ENCODE data around the gene AP4E1. TPM values are rescaled to one million over a fixed set of nuclear protein-coding genes. Genes with fewer than 3 reads are reported as not detected.

AP4E1 gene
- total RNA-seq, 1 experiment from 2014 or later, result 9.5 TPM

DNA sequence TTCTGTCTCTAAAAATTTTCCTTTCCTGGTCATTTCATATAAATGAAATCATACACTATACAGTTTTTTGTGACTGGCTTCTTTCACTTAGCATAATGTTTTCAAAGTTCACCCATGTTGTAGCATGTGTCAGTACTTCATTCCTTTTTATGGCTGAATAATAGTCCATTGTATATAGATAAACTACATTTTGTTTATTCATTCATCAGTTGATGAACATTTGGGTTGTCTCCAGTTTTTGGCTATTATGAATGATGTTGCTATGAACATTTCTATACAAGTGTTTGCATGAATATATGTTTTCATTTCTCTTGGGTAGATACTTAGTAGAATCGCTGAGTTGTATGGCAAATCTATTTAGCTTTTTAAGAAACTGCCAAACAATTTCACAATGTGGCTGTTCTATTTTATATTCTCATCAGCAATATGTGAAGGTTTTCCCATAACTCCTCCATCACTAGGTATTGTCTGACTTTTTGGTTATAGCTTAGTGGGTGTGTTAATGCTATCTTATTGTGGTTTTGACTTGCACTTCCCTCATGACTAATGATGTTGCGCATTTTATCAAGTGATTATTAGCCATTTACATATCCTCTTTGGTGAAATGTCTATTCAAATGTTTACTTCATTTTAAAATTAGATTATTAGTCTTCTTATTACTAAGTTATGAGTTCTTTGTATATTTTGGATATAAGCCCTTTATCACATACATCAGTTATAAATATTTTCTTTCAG lies 21.7 kb upstream of the AP4E1 start:
- Mint-ChIP-seq H3K36me3 (peaks cover 10% of the 10 kb centered on the region), H3K27me3 (ENCODE audit: low read depth) (peaks cover 3% of the 10 kb centered on the region; the same call in 1 of the 2 replicates), H3K9me3 (peaks cover 10% of the 10 kb centered on the region), H3K4me3 (no peak overlapping the region), H3K4me1 (no peaks in the 10 kb centered on the region), H3K27ac (no peak overlapping the region)
- TF ChIP-seq, protein P1, sequence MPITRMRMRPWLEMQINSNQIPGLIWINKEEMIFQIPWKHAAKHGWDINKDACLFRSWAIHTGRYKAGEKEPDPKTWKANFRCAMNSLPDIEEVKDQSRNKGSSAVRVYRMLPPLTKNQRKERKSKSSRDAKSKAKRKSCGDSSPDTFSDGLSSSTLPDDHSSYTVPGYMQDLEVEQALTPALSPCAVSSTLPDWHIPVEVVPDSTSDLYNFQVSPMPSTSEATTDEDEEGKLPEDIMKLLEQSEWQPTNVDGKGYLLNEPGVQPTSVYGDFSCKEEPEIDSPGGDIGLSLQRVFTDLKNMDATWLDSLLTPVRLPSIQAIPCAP (CRISPR knock-in tag; IDR thresholded peaks at IDR 0.05), result no peak
- TF ChIP-seq, protein P2, sequence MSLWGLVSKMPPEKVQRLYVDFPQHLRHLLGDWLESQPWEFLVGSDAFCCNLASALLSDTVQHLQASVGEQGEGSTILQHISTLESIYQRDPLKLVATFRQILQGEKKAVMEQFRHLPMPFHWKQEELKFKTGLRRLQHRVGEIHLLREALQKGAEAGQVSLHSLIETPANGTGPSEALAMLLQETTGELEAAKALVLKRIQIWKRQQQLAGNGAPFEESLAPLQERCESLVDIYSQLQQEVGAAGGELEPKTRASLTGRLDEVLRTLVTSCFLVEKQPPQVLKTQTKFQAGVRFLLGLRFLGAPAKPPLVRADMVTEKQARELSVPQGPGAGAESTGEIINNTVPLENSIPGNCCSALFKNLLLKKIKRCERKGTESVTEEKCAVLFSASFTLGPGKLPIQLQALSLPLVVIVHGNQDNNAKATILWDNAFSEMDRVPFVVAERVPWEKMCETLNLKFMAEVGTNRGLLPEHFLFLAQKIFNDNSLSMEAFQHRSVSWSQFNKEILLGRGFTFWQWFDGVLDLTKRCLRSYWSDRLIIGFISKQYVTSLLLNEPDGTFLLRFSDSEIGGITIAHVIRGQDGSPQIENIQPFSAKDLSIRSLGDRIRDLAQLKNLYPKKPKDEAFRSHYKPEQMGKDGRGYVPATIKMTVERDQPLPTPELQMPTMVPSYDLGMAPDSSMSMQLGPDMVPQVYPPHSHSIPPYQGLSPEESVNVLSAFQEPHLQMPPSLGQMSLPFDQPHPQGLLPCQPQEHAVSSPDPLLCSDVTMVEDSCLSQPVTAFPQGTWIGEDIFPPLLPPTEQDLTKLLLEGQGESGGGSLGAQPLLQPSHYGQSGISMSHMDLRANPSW (CRISPR knock-in tag; conservative IDR thresholded peaks at IDR 0.05; ENCODE audit: low read depth), result no peak
- TF ChIP-seq KAT7 (CRISPR knock-in tag; IDR thresholded peaks at IDR 0.05; ENCODE audit: borderline replicate concordance), result no peak
- no peak for TF ChIP-seq GTF2I (CRISPR knock-in tag; conservative IDR thresholded peaks at IDR 0.05)
- TF ChIP-seq, protein P3, sequence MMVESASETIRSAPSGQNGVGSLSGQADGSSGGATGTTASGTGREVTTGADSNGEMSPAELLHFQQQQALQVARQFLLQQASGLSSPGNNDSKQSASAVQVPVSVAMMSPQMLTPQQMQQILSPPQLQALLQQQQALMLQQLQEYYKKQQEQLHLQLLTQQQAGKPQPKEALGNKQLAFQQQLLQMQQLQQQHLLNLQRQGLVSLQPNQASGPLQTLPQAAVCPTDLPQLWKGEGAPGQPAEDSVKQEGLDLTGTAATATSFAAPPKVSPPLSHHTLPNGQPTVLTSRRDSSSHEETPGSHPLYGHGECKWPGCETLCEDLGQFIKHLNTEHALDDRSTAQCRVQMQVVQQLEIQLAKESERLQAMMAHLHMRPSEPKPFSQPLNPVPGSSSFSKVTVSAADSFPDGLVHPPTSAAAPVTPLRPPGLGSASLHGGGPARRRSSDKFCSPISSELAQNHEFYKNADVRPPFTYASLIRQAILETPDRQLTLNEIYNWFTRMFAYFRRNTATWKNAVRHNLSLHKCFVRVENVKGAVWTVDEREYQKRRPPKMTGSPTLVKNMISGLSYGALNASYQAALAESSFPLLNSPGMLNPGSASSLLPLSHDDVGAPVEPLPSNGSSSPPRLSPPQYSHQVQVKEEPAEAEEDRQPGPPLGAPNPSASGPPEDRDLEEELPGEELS (CRISPR knock-in tag; IDR thresholded peaks at IDR 0.05), result no peak
- TF ChIP-seq HMGXB4 (CRISPR knock-in tag; IDR thresholded peaks at IDR 0.05), result no peak
- TF ChIP-seq SMAD4 (CRISPR knock-in tag; IDR thresholded peaks at IDR 0.05), result no peak
- TF ChIP-seq TEAD4 (CRISPR knock-in tag; IDR thresholded peaks at IDR 0.05), result no peak
- TF ChIP-seq, protein P4, sequence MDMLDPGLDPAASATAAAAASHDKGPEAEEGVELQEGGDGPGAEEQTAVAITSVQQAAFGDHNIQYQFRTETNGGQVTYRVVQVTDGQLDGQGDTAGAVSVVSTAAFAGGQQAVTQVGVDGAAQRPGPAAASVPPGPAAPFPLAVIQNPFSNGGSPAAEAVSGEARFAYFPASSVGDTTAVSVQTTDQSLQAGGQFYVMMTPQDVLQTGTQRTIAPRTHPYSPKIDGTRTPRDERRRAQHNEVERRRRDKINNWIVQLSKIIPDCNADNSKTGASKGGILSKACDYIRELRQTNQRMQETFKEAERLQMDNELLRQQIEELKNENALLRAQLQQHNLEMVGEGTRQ (CRISPR knock-in tag; IDR thresholded peaks at IDR 0.05), result no peak
- no peak for TF ChIP-seq ZNF138 (CRISPR knock-in tag; conservative IDR thresholded peaks at IDR 0.05)
- TF ChIP-seq, protein P5, sequence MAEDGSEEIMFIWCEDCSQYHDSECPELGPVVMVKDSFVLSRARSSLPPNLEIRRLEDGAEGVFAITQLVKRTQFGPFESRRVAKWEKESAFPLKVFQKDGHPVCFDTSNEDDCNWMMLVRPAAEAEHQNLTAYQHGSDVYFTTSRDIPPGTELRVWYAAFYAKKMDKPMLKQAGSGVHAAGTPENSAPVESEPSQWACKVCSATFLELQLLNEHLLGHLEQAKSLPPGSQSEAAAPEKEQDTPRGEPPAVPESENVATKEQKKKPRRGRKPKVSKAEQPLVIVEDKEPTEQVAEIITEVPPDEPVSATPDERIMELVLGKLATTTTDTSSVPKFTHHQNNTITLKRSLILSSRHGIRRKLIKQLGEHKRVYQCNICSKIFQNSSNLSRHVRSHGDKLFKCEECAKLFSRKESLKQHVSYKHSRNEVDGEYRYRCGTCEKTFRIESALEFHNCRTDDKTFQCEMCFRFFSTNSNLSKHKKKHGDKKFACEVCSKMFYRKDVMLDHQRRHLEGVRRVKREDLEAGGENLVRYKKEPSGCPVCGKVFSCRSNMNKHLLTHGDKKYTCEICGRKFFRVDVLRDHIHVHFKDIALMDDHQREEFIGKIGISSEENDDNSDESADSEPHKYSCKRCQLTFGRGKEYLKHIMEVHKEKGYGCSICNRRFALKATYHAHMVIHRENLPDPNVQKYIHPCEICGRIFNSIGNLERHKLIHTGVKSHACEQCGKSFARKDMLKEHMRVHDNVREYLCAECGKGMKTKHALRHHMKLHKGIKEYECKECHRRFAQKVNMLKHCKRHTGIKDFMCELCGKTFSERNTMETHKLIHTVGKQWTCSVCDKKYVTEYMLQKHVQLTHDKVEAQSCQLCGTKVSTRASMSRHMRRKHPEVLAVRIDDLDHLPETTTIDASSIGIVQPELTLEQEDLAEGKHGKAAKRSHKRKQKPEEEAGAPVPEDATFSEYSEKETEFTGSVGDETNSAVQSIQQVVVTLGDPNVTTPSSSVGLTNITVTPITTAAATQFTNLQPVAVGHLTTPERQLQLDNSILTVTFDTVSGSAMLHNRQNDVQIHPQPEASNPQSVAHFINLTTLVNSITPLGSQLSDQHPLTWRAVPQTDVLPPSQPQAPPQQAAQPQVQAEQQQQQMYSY (CRISPR knock-in tag; IDR thresholded peaks at IDR 0.05), result no peak
- TF ChIP-seq, protein P6, sequence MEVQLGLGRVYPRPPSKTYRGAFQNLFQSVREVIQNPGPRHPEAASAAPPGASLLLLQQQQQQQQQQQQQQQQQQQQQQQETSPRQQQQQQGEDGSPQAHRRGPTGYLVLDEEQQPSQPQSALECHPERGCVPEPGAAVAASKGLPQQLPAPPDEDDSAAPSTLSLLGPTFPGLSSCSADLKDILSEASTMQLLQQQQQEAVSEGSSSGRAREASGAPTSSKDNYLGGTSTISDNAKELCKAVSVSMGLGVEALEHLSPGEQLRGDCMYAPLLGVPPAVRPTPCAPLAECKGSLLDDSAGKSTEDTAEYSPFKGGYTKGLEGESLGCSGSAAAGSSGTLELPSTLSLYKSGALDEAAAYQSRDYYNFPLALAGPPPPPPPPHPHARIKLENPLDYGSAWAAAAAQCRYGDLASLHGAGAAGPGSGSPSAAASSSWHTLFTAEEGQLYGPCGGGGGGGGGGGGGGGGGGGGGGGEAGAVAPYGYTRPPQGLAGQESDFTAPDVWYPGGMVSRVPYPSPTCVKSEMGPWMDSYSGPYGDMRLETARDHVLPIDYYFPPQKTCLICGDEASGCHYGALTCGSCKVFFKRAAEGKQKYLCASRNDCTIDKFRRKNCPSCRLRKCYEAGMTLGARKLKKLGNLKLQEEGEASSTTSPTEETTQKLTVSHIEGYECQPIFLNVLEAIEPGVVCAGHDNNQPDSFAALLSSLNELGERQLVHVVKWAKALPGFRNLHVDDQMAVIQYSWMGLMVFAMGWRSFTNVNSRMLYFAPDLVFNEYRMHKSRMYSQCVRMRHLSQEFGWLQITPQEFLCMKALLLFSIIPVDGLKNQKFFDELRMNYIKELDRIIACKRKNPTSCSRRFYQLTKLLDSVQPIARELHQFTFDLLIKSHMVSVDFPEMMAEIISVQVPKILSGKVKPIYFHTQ (CRISPR knock-in tag; IDR thresholded peaks at IDR 0.05), result no peak
- TF ChIP-seq IRF2 (CRISPR knock-in tag; IDR thresholded peaks at IDR 0.05; ENCODE audit: borderline replicate concordance, low read depth), result no peak
- TF ChIP-seq ZNF416 (CRISPR knock-in tag; IDR thresholded peaks at IDR 0.05), result no peak
- TF ChIP-seq PRRX2 (CRISPR knock-in tag; IDR thresholded peaks at IDR 0.05), result no peak
- no peak for TF ChIP-seq MXD4 (CRISPR knock-in tag; IDR thresholded peaks at IDR 0.05; ENCODE audit: borderline replicate concordance)
- no peak for TF ChIP-seq NFE2L1 (CRISPR knock-in tag; IDR thresholded peaks at IDR 0.05)
- no peak for TF ChIP-seq TEAD1 (CRISPR knock-in tag; IDR thresholded peaks at IDR 0.05)
- TF ChIP-seq FOXP1 (CRISPR knock-in tag; IDR thresholded peaks at IDR 0.05; ENCODE audit: borderline replicate concordance), result no peak
- DNase-seq (ENCODE audit: low spot score), result no peak
- POLR2A ChIA-PET, result no interaction called here
- ATAC-seq, result no peak
- CTCF ChIA-PET, result interaction anchor here (0.8 kb wide), 1 partner anchor 276 kb away, joined by 4 read pairs; no protein-coding TSS in a partner anchor
